Panc1 (cell line): Measurements from ENCODE around the gene CCDC73. TPM values are rescaled to one million over a fixed set of nuclear protein-coding genes. Genes with fewer than 3 reads are reported as not detected.

Experiments
- ATAC-seq: fragments of 200-7000 bp; cut with Tn5 transposase; 2 replicates; pipeline ENCODE4 v1.9.1; 2020; ENCODE audit warnings: mild to moderate bottlenecking, moderate library complexity
- BruUV-seq: library from RNA; stranded (reverse); fragments of 400-500 nt; replicated peaks from 2 replicates; lab custom pipeline; 2021; lab: Mats Ljungman, UMichigan
- CTCF ChIA-PET: fragments of 300-600 bp; sonication (Branson Sonifier 250); formaldehyde crosslinking; loops from one replicate; lab custom pipeline; 2022; ENCODE audit warnings: antibody characterized with exemption; lab: Charles Lee
- POLR2A ChIA-PET: fragments of 300-600 bp; sonication (Branson Sonifier 250); formaldehyde crosslinking; loops from one replicate; lab custom pipeline; 2022; ENCODE audit warnings: antibody characterized with exemption; lab: Charles Lee
- DNase-seq: peaks from one replicate; pipeline ENCODE4 v3.0.0-alpha.2; 2010; ENCODE audit warnings: low read depth, low spot score
- H3K27ac ChIP-seq: 2 replicates; pipeline ENCODE4 v1.5.1; 2011; ENCODE audit warnings: mild to moderate bottlenecking, low read length, inconsistent platforms
- H3K27me3 ChIP-seq: fragments of 200-500 bp; sonication (Bioruptor generic); 2 replicates; pipeline ENCODE4 v1.6.0; 2014; ENCODE audit warnings: low read length, inconsistent platforms; ENCODE audit not compliant: control insufficient read depth, insufficient read depth
- H3K36me3 ChIP-seq: fragments of 200-500 bp; sonication (Bioruptor generic); 2 replicates; pipeline ENCODE4 v1.5.1; 2014; ENCODE audit warnings: inconsistent platforms, mild to moderate bottlenecking, low read length, moderate library complexity; ENCODE audit not compliant: control insufficient read depth, insufficient read depth
- H3K4me1 ChIP-seq: 2 replicates; pipeline ENCODE4 v1.5.1; 2011; ENCODE audit warnings: inconsistent platforms, mild to moderate bottlenecking, low read length, moderate library complexity; ENCODE audit not compliant: control insufficient read depth, insufficient read depth
- H3K4me3 ChIP-seq, 2 experiments: 2 replicates each; pipeline ENCODE4 v1.5.1; 2011 to 2012; ENCODE audit warnings: low read depth in 2 of 2, low read length in 2 of 2, mild to moderate bottlenecking in 2 of 2, inconsistent platforms in 1 of 2, moderate library complexity in 1 of 2
- H3K9me3 ChIP-seq: fragments of 200-500 bp; sonication (Bioruptor generic); 2 replicates; pipeline ENCODE4 v1.5.1; 2014; ENCODE audit warnings: low read depth, mild to moderate bottlenecking, inconsistent platforms, low read length, moderate library complexity; ENCODE audit not compliant: control insufficient read depth, insufficient read depth
- CTCF ChIP-seq: fragments of 450-650 bp; IDR thresholded peaks from 2 replicates; pipeline ENCODE4 v1.5.1; 2017; ENCODE audit warnings: mild to moderate bottlenecking
- POLR2AphosphoS5 ChIP-seq: IDR thresholded peaks from 2 replicates; pipeline ENCODE4 v1.6.1; 2012; ENCODE audit warnings: mild to moderate bottlenecking, low read depth, low read length, moderate library complexity
- REST ChIP-seq, 2 experiments: IDR thresholded peaks; 2 replicates each; pipeline ENCODE4 v1.6.1; 2011 to 2012; ENCODE audit warnings: low read depth in 2 of 2, control low read depth in 1 of 2, low read length in 1 of 2, mild to moderate bottlenecking in 1 of 2, moderate library complexity in 1 of 2; ENCODE audit not compliant: insufficient read depth in 1 of 2
- SIN3A ChIP-seq: IDR thresholded peaks from 2 replicates; pipeline ENCODE4 v1.6.1; 2012; ENCODE audit warnings: low read depth, mild to moderate bottlenecking, low read length, moderate library complexity, borderline replicate concordance; ENCODE audit not compliant: insufficient read depth
- TCF7L2 ChIP-seq: IDR thresholded peaks from 2 replicates; pipeline ENCODE4 v1.6.1; 2011; ENCODE audit warnings: mild to moderate bottlenecking, low read depth, low read length, inconsistent platforms
- in situ Hi-C: cut with HindIII; loops from 2 replicates; pipeline ENCODE4 v1.10.0; 2016; ENCODE audit warnings: low sequenced_read_pairs, low pct_unique_long_range_greater_than_20kb
- intact Hi-C: fragments of 100-400 bp; cut with micrococcal nuclease; formaldehyde crosslinking; loops from one replicate; pipeline ENCODE4 v1.10.0; 2022; ENCODE audit not compliant: unreplicated experiment
- total RNA-seq: library from RNA; stranded (reverse); gene quantifications from one replicate; pipeline ENCODE4 v1.2.1, GENCODE V29; 2021; ENCODE audit not compliant: unreplicated experiment

CCDC73 gene
- total RNA-seq, 1 experiment from 2014 or later: not detected

DNA sequence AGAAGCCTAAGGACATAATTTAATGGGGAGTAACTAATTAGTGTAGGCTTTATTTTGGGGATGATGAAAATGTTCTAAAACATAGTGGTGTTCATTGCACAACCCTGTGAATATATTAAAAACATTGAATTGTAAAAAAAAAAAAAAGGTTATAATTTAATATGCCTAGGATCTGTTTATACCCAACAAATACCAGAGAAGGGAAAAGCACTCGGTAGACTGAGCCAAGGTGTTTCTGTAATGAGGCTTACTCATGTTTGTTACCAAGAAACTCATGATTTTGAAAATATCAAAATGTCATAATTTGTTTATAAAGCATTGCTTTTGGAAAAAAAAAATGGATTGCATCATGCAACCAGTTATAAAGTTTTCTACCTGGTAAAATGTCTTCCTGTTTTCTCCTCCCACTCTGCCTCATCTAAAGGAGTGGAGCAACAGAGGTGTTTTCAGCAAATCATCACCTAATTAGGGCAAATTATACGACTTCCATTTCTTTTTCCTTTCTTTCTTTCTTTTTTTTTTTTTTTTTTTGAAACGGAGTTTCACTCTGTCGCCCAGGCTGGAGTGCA lies 225.1 kb downstream of the CCDC73 start:
- POLR2A ChIA-PET: no interaction called here
- ATAC-seq (no peak), DNase-seq (no peak)
- H3K27me3 ChIP-seq: no peaks in the 10 kb centered on the region
- in situ Hi-C loops: no loop called here
- no peaks in the 10 kb centered on the region for H3K4me1 ChIP-seq
- intact Hi-C loops: no loop called here
- BruUV-seq: no TSS peak
- TF ChIP-seq TCF7L2 (no peak), CTCF (no peak), REST (IDR thresholded peaks at IDR 0.05; ENCODE audit: insufficient read depth in 1 of 2, low read depth in 2 of 2, low read length in 1 of 2) (no peak), POLR2AphosphoS5 (no peak), SIN3A (no peak)
- no peaks in the 10 kb centered on the region for H3K36me3 ChIP-seq
- no peaks in the 10 kb centered on the region for H3K9me3 ChIP-seq
- CTCF ChIA-PET: no interaction called here
- no peak overlapping the region for H3K4me3 ChIP-seq
- no peak overlapping the region for H3K27ac ChIP-seq

GRCh38 chr11:32567154-32567553 lies 227.3 kb downstream of the CCDC73 start:
- Histone ChIP-seq H3K4me3 (no peak overlapping the region), H3K27me3 (no peaks in the 10 kb centered on the region), H3K4me1 (no peaks in the 10 kb centered on the region), H3K9me3 (no peaks in the 10 kb centered on the region), H3K27ac (no peak overlapping the region), H3K36me3 (no peaks in the 10 kb centered on the region)
- TF ChIP-seq SIN3A: no peak
- no peak for TF ChIP-seq POLR2AphosphoS5
- no peak for TF ChIP-seq TCF7L2
- no peak for TF ChIP-seq CTCF
- TF ChIP-seq REST (IDR thresholded peaks at IDR 0.05; ENCODE audit: insufficient read depth in 1 of 2, low read depth in 2 of 2, low read length in 1 of 2): no peak
- ATAC-seq: no peak
- BruUV-seq: no TSS peak
- DNase-seq: no peak
- ChIA-PET POLR2A (no interaction called here), CTCF (no interaction called here)
- in situ Hi-C loops (no loop called here), intact Hi-C loops (no loop called here)
